GM21576 (cell line): ENCODE measurements around the gene PAFAH2.

Source experiments
- ATAC-seq: cut with Tn5 transposase; IDR thresholded peaks from one replicate; pipeline ENCODE4 v1.9.1; 2021; ENCODE audit warnings: mild to moderate bottlenecking, moderate library complexity; ENCODE audit not compliant: unreplicated experiment

PAFAH2 gene

GRCh38 chr1:26031611-26032220, 33.9 kb upstream of the PAFAH2 start:
- ATAC-seq: no peak

- ATAC-seq: no peak
These were observed 33.3 kb upstream of the PAFAH2 start for GRCh38 chr1:26031196-26031595.

GRCh38 chr1:26029864-26030481, 32.1 kb upstream of the PAFAH2 start:
- no peak for ATAC-seq

GRCh38 chr1:26029054-26029863, 31.4 kb upstream of the PAFAH2 start:
- ATAC-seq: no peak

GRCh38 chr1:26028490-26028980, 30.7 kb upstream of the PAFAH2 start:
- ATAC-seq: no peak

- ATAC-seq: no peak
These were observed 30.0 kb upstream of the PAFAH2 start for GRCh38 chr1:26027716-26028489.

GRCh38 chr1:26025517-26025916, 27.7 kb upstream of the PAFAH2 start:
- no peak for ATAC-seq

GRCh38 chr1:26025060-26025459, 27.2 kb upstream of the PAFAH2 start:
- no peak for ATAC-seq

- ATAC-seq: no peak
These were observed 26.0 kb upstream of the PAFAH2 start for GRCh38 chr1:26023826-26024225.

- ATAC-seq: no peak
These were observed 25.1 kb upstream of the PAFAH2 start for GRCh38 chr1:26023009-26023408.

GRCh38 chr1:26022404-26022779, 24.5 kb upstream of the PAFAH2 start:
- no peak for ATAC-seq

GRCh38 chr1:26021647-26022403, 24.0 kb upstream of the PAFAH2 start, which contains the start of gene EXTL1:
Gene EXTL1 (plus strand): TSS chr1:26021775. CDS start chr1:26022647, 872 bp downstream.
- no peak for ATAC-seq

- ATAC-seq: no peak
These were observed 23.2 kb upstream of the PAFAH2 start for GRCh38 chr1:26020941-26021646.

- no peak for ATAC-seq
These were observed 22.5 kb upstream of the PAFAH2 start for GRCh38 chr1:26020330-26020768.

- no peak for ATAC-seq
These were observed 21.9 kb upstream of the PAFAH2 start for GRCh38 chr1:26019641-26020315.

- no peak for ATAC-seq
These were observed 19.7 kb upstream of the PAFAH2 start for GRCh38 chr1:26017606-26018005.

GRCh38 chr1:26016953-26017545, 19.2 kb upstream of the PAFAH2 start:
- no peak for ATAC-seq

GRCh38 chr1:26016258-26016952, 18.5 kb upstream of the PAFAH2 start:
- no peak for ATAC-seq
